Gastrocnemius medialis (tissue), 4 donors: ENCODE results near the gene SFXN5.

Source experiments
- CTCF ChIP-seq, 5 experiments: fragments of 450-650 bp in 3 of 5; fragments of 200-600 bp in 2 of 5; sonication (generic) in 2 of 5; IDR thresholded peaks in 4 of 5; conservative IDR thresholded peaks in 1 of 5; 1 replicate in 4 of 5; 2 replicates in 1 of 5; pipeline ENCODE4 v1.5.1; 2016 to 2019; ENCODE audit warnings: antibody characterized with exemption in 5 of 5, mild to moderate bottlenecking in 3 of 5, moderate library complexity in 3 of 5
- POLR2A ChIP-seq, 2 donors: fragments of 450-650 bp; IDR thresholded peaks; one replicate each; pipeline ENCODE4 v1.6.1; 2017; ENCODE audit warnings: antibody characterized with exemption in 2 of 2, mild to moderate bottlenecking in 2 of 2, moderate library complexity in 2 of 2

- TF ChIP-seq CTCF (IDR thresholded peaks at IDR 0.05 in 4 of 5, conservative IDR thresholded peaks at IDR 0.05 in 1 of 5) = no peak
- TF ChIP-seq POLR2A (IDR thresholded peaks at IDR 0.05) = no peak
Measured at GRCh38 chr2:72998724-72999123, 72.8 kb downstream of the SFXN5 start.
